ENCODE measurements around the gene LINC01488.

Gene LINC01488

DNA sequence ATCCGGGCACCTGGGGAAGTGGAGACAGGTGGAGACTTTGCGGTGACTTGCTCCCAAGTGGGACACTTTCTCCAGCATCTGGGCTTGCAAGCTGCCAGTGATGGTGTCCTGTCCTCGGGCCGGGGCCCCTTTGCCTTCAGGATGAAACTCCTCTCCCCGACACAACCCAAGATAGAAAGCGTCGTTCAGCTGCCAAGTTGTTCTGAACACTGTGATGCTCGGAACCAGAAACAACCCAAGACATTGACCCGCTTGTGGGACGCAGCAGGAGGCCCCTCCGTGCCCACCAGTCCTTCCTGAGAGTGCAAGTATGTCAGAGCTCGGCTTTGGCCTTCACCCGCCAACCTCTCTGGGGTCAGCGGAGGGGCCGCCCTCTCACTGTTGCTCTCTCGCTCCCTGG, 31.3 kb downstream of the LINC01488 start:
- DNase-seq: no peak

DNA sequence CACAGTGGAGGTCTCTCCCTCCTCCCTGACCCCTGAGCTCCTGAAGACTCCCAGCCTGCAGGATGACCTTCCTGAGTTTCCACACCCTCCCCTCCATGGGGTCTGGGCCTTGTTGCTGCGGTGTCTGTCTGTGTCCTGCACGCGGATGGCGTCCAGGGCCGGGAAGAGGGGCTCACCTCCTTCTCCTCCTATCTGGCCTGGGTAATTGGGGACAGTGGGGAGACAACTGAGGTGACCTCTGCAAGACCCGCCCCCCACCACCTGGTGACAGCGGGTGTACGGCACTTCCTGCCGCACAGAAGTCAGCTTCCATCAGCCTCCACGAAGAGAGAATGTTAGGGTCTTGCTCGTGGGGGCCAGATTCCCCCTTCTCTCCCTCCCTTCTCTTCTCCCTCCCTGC, 31.7 kb downstream of the LINC01488 start:
- DNase-seq: no peak

DNA sequence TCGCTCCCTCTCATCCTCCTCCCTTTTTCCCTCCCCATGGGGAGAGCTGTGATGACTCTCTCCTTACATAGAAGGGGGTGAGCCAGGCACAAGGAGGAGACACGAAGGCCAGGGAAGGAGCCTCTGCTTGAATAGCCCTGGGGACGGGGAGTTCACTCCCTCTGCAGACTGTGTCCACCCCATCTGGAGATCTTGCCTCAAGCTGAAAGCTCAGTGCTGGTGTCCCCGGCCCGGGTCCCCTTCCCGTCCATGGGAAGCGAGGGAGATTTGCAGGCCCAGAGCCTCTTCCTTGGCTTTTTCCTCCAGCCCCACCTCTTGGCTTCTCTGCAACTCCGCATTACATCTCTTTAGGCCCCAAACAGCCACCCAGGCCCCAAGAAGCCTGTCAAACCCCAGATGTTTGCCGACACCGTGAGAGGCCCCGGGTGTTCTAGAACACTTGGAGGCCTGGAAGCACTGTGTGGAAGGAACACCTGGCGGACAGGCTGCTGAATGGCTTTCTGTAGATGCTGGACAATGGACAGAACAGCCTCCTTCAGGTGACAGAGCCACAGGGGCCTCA, 32.3 kb downstream of the LINC01488 start:
- DNase-seq: no peak

DNA sequence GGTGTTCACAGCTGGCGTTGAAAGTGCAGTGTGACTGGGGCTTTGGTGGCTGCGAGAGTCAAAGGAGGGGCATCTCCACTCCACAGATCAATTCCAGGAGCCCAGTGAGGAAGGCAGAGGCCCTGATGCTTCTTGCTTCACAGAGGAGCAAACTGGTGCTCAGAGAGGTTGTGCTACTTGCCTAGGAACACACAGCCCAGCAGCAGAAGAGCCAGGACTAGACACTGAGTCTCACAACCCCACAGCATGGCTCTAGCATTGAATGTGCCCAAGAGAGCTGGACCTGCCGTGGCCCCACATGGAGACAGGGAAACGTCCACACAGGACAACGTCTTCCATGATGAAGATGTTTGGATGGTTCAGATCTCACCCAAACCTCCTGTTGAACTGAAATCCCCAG, 33.3 kb downstream of the LINC01488 start:
- DNase-seq: no peak

DNA sequence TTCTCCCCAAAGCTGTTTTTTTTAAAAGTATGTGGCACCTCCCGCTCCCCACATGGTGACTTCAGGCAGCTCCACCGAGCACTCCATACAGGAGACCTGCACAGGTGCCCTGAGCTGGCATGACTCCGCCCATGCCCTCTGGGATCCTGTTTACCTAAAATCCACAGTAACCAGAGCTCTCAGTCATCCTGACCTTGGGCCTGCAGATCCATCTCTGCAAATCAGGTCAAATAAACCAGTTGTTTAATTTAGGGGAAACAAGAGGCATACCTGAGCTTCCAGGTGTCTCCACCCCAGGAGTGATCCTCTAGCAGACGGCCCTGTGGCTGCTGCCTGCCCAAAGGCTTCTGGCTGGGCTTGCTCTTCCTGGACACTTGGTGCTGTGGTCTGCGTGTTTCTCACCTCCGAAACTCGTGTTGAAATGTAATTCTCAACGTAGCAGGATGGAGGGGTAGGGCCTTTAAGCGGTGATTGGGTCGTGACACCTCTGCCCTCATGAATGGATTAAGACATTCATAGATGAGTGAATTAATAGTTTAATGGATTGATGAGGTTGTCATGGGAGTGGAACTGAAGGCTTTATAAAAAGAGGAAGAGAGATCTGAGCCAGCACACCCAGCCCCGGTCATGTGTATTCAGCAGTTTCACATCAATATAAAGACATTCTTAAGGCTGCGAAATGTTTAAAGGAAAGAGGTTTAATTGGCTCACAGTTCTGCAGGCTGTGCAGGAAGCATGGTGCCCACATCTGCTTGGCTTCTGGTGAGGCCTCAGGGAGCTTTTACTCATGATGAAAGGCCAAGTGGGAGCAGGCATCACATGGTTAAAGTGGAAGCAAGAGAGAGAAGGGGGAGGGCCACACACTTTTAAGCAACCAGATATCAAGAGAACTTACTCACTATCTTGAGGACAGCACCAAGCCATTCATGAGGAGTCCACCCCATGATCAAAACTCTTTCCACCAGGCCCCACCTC, 34.1 kb downstream of the LINC01488 start:
- no peak for DNase-seq

DNA sequence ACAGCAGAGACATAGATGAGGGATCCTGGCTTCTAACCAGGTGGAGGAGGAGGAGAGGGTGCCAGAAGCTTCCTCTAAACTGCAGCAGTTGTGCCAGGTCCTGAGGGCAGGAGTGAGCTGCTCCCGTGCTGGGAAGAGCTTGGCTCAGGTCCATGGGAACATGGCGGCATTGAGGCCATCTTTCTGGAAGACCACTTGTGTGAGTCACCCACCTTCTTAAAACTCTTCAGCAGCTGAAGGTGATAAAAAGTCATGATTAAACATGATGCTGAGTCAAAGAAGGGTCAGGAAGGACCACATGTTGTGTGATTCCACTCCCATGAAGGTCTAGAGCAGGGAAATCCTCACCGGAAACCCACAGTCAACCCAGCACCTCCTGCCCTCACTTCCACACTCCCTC, 35.1 kb downstream of the LINC01488 start:
- no peak for DNase-seq

DNA sequence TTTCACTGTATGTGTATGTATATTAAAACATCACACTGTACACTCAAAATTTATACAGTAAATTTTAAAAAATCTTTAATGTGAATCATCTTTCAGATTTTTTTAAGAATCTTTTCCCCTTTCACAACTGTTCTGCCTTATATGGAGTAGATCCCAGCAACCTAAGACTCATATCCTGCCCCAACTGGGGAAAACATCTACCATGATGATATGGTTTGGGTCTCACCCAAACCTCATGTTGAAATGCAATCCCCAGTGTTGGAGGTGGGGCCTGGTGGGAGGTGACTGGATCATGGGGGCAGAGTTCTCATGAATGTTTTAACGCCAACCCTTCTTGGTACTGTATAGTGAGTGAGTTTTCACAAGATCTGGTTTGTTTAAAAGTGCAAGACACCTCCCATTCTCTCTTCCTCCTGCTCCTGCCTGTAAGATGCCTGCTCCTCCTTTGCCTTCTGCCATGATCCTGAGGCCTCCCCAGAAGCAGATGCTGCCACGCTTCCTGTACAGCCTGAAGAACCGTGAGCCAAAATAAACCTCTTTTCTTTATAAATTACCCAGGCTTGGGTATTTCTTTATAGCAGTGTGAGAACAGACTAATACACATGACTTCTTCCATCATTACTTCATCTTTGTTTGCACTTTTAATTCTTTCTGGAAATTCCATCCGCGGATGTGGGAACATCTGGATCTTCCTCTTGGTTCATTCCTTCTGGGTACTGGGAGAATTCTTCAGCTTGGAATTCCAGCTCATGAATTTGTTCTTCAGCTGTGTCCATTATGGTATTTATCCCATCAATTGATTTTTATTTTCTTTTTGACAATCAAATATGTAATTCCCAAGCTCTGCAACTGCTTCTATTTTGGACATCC, 36.9 kb downstream of the LINC01488 start:
- no peak for DNase-seq

DNA sequence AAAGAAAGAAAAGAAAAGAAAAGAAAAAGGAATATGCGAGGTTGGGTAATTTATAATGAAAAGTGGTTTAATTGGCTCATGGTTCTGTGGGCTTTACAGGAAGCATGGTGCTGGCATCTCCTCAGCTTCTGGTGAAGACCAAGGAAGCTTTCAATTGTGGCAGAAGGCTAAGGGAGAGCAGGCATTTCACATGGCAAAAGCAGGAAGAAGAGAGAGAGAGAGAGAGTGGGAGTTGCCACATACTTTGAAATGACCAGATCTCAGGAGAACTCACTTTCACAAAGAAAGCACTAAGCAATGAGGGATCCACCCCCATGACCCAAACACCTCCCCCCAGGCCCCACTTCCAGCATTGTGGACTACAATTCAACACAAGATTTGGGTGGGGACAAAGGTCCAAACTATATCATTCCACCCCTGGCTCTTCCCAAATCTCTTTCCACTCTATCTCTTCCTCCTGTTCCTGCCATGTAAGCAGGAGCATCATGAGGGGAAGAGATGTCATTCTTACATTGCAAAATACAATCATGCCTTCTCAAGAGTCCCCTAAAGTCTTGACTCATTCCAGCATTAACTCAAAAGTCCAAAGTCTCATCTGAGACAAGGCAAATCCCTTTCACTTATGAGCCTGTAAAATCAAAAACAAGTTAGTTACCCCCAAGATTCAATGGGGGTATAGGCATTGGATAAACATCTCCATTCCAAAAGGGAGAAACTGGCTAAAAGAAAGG, 38.9 kb downstream of the LINC01488 start:
- no peak for DNase-seq

DNA sequence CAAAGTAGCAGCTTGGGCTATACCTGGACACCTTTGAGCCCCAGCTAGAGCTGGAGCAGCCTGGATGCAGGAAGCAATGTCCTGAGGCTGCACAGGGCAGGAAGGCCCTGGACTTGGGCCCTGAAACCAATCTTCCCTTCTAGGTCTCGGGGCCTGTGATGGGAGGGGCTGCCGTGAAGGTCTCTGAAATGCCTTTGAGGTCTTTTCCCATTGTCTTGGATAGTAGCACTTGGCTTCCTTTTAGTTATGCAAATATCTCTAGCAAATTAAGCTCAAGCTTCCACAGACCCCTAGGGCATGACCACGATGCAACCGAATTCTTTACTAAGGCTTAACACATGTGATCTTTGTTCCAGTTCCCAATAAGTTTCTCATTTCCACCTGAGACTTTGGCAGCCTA, 40.0 kb downstream of the LINC01488 start:
- no peak for DNase-seq

DNA sequence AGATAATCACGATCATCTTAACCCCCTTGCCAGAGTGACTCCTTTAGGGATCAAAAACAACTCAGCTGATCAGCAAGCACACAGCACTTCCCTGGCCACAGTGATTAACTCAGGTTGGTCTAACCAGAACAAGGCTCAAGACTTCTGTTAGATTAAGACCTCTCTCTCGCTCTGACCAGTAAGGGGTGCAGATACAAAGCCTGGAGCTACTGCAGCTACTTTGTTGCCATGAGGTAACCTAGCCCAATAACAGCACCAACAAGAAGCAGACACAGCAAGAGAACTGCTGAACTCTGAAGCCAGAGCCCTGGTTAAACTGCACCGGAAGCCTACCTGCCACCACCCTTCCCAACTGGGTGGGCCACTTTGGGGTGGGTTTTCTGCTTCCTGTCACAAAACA, 42.0 kb downstream of the LINC01488 start:
- DNase-seq: no peak

DNA sequence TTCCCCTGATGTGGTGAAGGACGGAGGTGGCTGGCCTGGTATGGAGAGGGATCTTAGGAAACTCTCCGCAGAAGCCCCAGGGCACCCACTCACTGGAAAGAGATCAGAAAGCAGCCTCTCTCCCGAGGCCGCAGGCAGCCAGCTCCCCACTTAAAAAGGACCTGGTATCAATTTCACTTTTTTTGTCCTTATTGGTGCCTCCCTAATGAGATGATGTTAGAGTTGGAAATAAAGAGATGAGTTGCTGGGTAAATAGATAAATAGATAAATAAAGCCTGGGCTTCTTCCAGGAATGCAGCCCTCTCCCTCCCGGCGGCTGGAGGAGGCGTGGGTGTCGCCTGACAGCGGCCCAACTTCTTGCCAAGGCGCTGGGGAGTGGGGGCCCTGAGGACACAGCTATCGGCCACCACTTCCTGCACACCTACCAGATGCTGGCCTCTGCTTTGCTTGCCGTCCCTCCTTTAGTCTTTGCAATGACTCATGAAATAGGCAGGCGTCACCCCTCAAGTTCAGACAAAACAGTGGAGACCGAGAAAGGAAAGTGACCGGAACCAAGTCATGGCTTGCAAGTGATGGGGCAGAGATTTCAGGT, 42.9 kb downstream of the LINC01488 start:
- DNase-seq: no peak

DNA sequence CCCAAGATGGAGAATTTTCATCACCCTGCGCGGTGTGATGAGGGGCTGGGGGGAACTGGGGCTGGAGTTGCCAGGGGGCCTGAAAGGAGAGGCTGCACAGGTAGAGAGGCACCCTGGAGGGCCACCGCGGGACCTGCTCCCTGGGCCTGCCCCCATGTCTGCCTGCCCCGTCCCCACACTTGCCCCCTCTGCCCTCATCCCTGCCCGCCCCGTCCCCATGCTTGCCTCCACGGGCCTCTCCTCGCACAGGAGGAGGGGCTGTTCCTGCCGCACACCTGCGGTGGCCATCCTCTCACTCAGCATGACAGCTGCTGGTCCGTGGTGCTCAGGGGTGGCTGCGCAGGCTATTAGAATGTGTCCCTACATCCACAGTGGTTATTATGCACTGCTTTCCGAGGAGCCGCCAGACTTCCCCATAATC, 43.5 kb downstream of the LINC01488 start:
- DNase-seq: no peak

DNA sequence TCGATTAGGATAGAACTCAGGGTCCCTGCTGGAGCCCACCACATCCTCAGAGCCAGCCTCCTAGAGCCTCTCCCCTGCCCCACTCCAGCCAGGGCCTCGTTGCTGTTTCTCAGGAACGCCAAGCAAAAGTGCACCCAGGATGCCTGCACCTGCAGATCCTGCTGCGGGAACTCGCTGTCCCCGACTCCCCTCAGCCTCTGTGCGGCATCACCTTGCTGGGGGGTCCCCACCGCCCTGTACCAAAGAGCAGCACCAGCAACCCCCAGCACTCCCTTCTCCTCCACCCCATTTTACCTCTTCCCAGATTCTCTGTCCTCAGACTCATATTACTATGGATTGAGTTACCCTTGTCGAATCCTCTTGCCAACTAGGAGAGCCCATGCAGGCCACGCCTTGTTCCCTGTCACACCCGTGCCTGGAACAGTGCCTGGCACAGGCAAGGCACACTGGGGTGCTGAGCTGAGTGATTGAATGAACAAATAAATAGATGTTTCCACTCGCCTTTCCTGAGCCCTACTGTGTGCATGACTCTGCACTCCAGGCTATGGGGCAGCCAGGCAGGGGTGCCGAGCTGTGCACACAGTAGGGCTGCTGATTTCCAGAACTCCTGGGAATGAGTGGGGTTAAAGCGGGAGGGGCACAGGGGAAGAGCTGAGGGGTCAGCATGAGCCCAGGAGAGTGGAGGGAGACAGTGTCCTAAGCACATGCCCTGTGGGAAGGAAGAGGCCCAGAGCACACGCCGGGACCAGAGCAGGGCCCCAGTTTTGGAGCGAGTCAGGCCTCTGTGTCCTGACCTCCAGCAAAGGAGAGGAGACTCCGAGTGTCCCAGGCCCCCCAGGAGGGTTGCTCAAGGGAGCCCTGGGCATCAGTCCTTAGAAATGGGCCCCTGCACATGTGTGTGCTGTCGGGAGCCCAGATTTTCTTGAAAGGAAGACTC, 44.3 kb downstream of the LINC01488 start:
- no peak for DNase-seq

DNA sequence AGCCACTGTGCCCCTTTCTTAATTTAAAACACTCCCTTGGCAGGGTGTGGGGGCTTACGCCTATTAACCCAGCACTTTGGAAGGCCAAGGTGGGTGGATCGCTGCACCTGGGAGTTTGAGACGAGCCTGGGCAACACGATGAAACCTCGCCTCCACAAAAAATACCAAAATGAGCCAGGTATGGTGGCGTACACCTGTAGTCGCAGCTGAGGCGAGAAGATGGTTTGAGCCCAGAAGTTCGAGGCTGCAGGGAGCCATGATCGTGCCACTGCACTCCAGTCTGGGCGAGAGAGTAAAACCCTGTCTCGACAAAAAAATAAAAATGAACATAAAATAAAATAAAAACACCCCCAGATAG, 45.0 kb downstream of the LINC01488 start:
- DNase-seq: no peak

DNA sequence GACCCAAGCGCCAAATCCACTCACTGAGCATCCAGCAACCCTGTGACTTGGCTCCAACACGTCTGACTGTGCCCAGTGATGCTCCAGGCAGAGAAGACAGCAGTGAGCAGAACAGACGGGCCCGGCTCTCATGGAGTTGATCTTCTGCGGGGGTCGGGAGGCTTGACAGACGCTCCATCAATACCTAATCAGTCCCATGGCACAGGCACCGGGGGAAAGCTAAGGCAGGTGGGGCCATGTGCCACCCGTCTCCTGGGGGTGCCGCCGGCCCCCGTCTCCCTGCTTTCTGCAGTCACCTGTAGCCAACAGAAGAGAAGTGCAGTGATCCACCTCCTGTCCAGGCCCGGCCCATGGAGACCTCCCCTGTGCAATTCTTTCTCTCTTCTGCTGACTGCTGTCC, 47.5 kb downstream of the LINC01488 start:
- DNase-seq: no peak

DNA sequence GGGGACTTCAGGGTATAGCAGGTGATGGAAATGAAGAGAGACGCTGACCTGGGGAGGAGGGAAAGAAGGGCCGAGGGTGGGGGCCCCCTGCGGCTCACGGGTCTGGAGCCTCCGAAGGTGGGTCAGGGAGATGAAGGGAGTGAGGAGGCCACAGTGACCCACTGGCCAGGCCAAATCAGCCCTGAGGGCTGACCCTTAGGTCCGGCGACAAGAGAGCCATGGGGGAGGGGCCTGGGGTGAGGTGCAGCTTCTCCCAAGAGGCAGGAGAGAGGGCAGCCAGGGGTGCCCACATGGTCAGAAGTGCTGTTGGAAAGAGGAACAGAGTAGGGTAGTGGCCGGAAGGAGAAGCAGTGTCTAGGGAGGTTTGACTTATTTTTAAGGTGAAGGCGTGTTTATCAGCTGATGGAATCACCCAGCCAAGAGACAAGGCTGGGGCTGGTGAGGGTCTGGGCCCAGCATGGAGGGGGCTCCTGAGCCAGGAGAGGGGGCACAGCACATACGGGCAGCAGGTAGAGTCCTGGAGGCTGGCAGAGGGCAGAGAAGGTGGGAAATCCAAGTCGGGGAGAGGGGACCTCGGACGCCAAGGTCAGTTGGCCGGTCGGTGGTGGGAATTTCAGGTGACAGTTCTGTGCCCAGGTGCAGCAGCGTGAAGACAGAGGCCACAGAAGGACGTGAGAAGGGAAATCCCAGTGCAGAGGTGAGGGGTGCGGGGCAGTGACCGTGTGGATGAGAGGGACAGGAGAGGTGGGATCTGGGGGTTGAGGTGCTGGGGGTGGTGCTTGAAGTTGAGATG, 49.0 kb downstream of the LINC01488 start:
- DNase-seq: no peak

DNA sequence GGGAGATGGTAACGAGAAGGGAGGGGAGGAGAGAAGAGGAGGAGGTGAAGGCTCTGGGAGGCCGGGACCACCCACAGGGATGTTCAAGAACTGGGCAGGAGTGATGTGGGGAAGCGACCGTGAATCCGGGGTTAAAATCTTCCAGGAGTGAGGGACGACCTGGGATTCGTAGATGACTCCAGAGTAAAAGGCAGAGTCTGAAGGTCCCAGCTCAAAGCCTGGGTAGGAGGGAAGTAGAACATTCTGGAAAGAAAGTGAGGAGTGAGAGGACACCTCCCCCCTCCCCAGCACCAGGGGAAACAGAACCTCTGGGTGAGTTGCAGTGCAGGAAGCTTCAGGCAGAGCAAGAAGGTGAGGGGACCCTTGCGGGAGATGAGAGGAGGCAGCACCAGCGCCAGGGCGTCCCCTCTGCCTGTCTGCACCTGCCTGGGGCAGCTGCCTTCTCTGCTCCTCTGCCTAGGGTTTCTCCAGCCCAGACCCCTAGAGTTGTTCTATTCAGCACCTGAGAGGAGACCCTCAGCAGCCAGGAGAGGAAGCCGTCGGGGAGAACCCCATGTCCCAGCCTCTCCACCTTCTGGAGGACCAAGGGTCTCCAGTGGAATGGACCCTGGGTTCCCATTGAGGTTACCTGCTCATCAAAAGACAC, 49.7 kb downstream of the LINC01488 start:
- no peak for DNase-seq

DNA sequence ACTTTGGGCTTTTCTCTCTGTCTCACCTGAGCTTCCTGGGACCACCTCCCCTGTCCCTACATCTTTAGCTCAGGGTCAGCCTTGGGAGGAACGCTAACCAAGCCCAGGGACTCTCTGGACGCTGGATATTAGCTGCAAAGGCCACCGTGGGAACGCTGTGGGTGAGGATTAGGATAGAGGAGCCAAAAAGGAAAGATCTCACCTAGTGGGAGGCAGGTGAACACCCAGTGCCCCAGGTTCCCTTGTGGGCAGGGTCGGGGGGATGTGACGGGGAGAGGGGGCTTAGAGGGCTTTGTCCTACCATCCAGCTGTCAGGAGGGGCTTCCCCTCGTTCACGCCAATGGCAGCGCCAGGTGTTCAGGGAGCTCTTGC, 50.2 kb downstream of the LINC01488 start:
- DNase-seq: no peak

DNA sequence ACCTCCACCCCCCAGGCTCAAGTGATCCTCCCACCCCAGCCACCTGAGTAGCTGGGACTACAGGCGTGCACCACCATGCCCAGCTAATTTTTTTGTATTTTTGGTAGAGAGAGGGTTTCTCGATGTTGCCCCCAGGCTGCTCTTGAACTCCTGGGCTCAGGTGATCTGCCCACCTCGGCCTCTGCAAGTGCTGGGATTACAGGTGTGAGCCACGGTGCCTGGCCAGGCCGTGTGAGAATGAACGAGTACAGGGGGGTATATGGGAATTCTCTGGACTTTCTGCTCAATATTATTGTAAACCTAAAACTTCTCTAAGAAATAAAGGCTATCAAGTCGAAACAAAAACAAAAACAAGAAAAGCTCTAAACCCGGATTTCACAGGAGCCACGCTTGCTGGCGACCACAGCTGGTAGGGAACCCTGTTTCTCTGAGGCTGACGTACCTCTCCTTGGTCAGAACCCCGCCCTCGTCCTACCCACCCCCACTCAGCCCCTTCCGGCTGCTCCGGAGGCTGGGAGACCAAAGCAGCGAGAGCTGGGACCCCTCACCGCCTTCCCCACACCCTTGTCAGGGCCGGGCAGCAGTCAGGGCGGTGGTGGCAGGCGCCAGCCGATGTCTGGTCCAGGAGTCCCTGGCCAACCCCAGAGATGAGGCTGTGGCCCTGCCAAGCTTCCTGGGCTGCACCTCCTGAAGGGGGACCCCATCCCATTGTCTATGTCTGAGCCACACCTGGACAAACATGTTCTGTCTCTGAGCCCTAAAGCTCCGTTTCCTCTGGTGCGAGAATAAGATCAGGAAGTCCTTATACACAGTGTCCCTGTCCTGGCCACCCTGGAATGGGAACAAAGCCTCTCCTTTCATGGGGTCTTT, 52.1 kb downstream of the LINC01488 start:
- DNase-seq: no peak
